WI38 (cell line): ENCODE results near the gene LUC7L.
"Not testable (repeated sequence)": the region's sequence is repeated elsewhere in the genome, so short reads cannot be mapped to it uniquely, and the experiment has no call there.

Experiments
- H3K4me3 ChIP-seq: 2 replicates; pipeline ENCODE4 v1.5.1; 2011; ENCODE audit warnings: low read depth, mild to moderate bottlenecking, control low read depth, low read length
- CTCF ChIP-seq: IDR thresholded peaks from 2 replicates; pipeline ENCODE4 v1.5.1; 2012; ENCODE audit warnings: low read depth, mild to moderate bottlenecking, control low read depth, low read length

The LUC7L gene

GRCh38 chr16:260326-260725 is 31.1 kb upstream of the LUC7L start:
- no peak for TF ChIP-seq CTCF
- H3K4me3 ChIP-seq: no peak overlapping the region

- H3K4me3 ChIP-seq: no peak overlapping the region
- no peak for TF ChIP-seq CTCF
Measured at GRCh38 chr16:259814-260253, 30.6 kb upstream of the LUC7L start.

- no peak for TF ChIP-seq CTCF
- H3K4me3 ChIP-seq: no peak overlapping the region
Measured at GRCh38 chr16:259226-259625, 30.0 kb upstream of the LUC7L start.

GRCh38 chr16:258091-258490 is 28.8 kb upstream of the LUC7L start:
- H3K4me3 ChIP-seq: not testable (repeated sequence)

GRCh38 chr16:255183-255582 is 25.9 kb upstream of the LUC7L start:
- H3K4me3 ChIP-seq: no peak overlapping the region
- TF ChIP-seq CTCF: no peak

- no peak for TF ChIP-seq CTCF
- H3K4me3 ChIP-seq: no peak overlapping the region
Measured at GRCh38 chr16:254461-254860, 25.2 kb upstream of the LUC7L start.

GRCh38 chr16:253833-254232 is 24.6 kb upstream of the LUC7L start:
- H3K4me3 ChIP-seq: no peak overlapping the region
- no peak for TF ChIP-seq CTCF
